ENCODE data around the gene MCF2. TPM values are rescaled to one million over a fixed set of nuclear protein-coding genes. Genes with fewer than 3 reads are reported as not detected.

The MCF2 gene
- polyA plus RNA-seq, 1 donor from 2014 or later, result 16.0 TPM

DNA sequence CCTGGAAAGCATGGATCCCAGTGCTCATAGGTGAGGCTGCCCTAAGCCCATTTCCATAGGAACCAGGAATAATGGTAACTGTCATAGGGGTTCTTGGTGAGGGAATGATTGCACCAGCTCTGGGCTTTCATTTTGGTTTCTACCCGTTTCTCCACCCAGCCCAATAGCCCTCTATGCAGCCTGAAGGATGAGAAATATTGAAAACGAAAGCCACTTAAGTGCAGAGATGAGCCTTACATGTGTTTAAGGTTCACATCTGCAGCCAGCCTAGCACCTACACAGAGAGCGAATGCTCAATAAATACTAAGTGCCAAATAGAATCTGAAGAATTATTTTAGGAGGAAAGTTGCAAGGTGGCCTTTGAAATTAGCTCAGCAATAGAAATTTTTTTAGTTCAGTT lies 60.4 kb downstream of the MCF2 start:
- Histone ChIP-seq H3K9me2 (ENCODE audit: insufficient read depth, low read length) (no peaks in the 10 kb centered on the region), H3K27me3 (ENCODE audit: insufficient read depth, low read depth, low read length) (no peaks in the 10 kb centered on the region), H3K4me2 (ENCODE audit: low read length) (no peak overlapping the region), H3K9ac (ENCODE audit: low read length) (no peak overlapping the region), H3K27ac (ENCODE audit: low read length) (no peak overlapping the region), H3F3A (ENCODE audit: insufficient read depth, low read length, poor library complexity, severe bottlenecking) (no peaks in the 10 kb centered on the region), H3K9me3 (ENCODE audit: low read length) (no peaks in the 10 kb centered on the region), H4K20me1 (ENCODE audit: insufficient read depth) (no peaks in the 10 kb centered on the region), H3K36me3 (ENCODE audit: insufficient read depth, low read length) (no peaks in the 10 kb centered on the region), H3K79me2 (replicated peaks; ENCODE audit: insufficient read depth, low read length) (no peaks in the 10 kb centered on the region), H2AFZ (ENCODE audit: low read depth, low read length) (no peak overlapping the region), H3K4me3 (ENCODE audit: low read length) (no peak overlapping the region)
- TF ChIP-seq POLR2AphosphoS5 (IDR thresholded peaks at IDR 0.05), result no peak
- no peak for TF ChIP-seq RAD21 (conservative IDR thresholded peaks at IDR 0.05)
- no peak for TF ChIP-seq TAF1 (IDR thresholded peaks at IDR 0.05; ENCODE audit: low read depth)
- TF ChIP-seq MXI1 (conservative IDR thresholded peaks at IDR 0.05; ENCODE audit: poor library complexity, severe bottlenecking), result no peak

DNA sequence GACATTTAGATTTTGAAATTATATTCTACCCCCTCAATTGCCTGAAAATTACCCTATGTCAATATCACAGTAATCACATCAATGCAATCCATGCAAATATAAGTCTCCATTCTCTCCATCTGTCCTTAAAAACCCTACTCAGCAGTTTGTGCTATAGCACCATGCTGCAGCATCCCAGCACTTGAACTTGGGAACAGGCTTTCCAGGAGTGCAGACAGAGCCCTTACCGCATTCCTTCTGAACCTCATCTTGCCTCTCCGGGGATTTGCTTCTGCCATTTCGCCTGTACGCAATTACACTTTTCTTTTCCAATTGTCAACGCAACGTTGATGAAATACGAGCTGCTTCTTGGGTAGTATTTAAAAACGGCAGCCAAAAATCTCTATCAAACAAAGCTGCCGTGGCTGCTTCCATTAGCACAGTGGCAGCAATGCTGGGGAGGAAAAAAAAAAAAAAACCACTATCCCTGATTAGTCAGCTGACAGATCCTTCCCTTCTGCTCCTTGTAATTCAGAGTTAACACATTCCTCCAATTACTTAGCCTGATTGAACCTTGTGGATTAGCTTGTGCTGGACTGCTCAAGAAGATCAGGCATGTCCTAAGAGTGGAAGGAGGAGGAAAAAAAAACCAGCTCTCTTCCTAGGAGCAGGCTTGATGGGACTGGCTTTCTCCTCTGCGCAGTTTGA lies 65.6 kb downstream of the MCF2 start:
- Histone ChIP-seq H3K4me3 (ENCODE audit: low read length) (peak overlapping the region; percentile 65), H3K27ac (ENCODE audit: low read length) (peak overlapping the region; percentile 58), H3K9me2 (ENCODE audit: insufficient read depth, low read length) (no peaks in the 10 kb centered on the region), H3K9me3 (ENCODE audit: low read length) (no peaks in the 10 kb centered on the region), H4K20me1 (ENCODE audit: insufficient read depth) (no peaks in the 10 kb centered on the region), H3K79me2 (replicated peaks; ENCODE audit: insufficient read depth, low read length) (no peaks in the 10 kb centered on the region), H3F3A (ENCODE audit: insufficient read depth, low read length, poor library complexity, severe bottlenecking) (no peaks in the 10 kb centered on the region), H3K9ac (ENCODE audit: low read length) (peak overlapping the region; percentile 52), H2AFZ (ENCODE audit: low read depth, low read length) (no peak overlapping the region), H3K36me3 (ENCODE audit: insufficient read depth, low read length) (no peaks in the 10 kb centered on the region), H3K27me3 (ENCODE audit: insufficient read depth, low read depth, low read length) (no peaks in the 10 kb centered on the region), H3K4me2 (ENCODE audit: low read length) (peak overlapping the region; percentile 51)
- TF ChIP-seq EZH2 (IDR thresholded peaks at IDR 0.05; ENCODE audit: borderline replicate concordance, insufficient read depth, low read length, poor library complexity, severe bottlenecking), result no peak
- no peak for TF ChIP-seq MXI1 (conservative IDR thresholded peaks at IDR 0.05; ENCODE audit: poor library complexity, severe bottlenecking)
- TF ChIP-seq EP300 (conservative IDR thresholded peaks at IDR 0.05; ENCODE audit: poor library complexity, severe bottlenecking), result no peak
- TF ChIP-seq TAF1 (IDR thresholded peaks at IDR 0.05; ENCODE audit: low read depth), result no peak
- TF ChIP-seq, protein P1, sequence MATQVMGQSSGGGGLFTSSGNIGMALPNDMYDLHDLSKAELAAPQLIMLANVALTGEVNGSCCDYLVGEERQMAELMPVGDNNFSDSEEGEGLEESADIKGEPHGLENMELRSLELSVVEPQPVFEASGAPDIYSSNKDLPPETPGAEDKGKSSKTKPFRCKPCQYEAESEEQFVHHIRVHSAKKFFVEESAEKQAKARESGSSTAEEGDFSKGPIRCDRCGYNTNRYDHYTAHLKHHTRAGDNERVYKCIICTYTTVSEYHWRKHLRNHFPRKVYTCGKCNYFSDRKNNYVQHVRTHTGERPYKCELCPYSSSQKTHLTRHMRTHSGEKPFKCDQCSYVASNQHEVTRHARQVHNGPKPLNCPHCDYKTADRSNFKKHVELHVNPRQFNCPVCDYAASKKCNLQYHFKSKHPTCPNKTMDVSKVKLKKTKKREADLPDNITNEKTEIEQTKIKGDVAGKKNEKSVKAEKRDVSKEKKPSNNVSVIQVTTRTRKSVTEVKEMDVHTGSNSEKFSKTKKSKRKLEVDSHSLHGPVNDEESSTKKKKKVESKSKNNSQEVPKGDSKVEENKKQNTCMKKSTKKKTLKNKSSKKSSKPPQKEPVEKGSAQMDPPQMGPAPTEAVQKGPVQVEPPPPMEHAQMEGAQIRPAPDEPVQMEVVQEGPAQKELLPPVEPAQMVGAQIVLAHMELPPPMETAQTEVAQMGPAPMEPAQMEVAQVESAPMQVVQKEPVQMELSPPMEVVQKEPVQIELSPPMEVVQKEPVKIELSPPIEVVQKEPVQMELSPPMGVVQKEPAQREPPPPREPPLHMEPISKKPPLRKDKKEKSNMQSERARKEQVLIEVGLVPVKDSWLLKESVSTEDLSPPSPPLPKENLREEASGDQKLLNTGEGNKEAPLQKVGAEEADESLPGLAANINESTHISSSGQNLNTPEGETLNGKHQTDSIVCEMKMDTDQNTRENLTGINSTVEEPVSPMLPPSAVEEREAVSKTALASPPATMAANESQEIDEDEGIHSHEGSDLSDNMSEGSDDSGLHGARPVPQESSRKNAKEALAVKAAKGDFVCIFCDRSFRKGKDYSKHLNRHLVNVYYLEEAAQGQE (IDR thresholded peaks at IDR 0.05; ENCODE audit: borderline replicate concordance), result no peak
- no peak for TF ChIP-seq POLR2AphosphoS5 (IDR thresholded peaks at IDR 0.05)
- TF ChIP-seq, protein P2, sequence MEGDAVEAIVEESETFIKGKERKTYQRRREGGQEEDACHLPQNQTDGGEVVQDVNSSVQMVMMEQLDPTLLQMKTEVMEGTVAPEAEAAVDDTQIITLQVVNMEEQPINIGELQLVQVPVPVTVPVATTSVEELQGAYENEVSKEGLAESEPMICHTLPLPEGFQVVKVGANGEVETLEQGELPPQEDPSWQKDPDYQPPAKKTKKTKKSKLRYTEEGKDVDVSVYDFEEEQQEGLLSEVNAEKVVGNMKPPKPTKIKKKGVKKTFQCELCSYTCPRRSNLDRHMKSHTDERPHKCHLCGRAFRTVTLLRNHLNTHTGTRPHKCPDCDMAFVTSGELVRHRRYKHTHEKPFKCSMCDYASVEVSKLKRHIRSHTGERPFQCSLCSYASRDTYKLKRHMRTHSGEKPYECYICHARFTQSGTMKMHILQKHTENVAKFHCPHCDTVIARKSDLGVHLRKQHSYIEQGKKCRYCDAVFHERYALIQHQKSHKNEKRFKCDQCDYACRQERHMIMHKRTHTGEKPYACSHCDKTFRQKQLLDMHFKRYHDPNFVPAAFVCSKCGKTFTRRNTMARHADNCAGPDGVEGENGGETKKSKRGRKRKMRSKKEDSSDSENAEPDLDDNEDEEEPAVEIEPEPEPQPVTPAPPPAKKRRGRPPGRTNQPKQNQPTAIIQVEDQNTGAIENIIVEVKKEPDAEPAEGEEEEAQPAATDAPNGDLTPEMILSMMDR (IDR thresholded peaks at IDR 0.05; ENCODE audit: poor library complexity, severe bottlenecking), result no peak
- no peak for TF ChIP-seq RAD21 (conservative IDR thresholded peaks at IDR 0.05)
- no peak for TF ChIP-seq SMC3 (conservative IDR thresholded peaks at IDR 0.05; ENCODE audit: poor library complexity)
